SK-N-SH treated with all-trans-retinoic acid at 6 μM for 48 hours (cell line): Measurements from ENCODE around the gene ARHGAP10.

Experiments
- ATAC-seq: fragments of 200-7000 bp; cut with Tn5 transposase; 3 replicates; pipeline ENCODE4 v1.9.1; 2020; ENCODE audit warnings: mild to moderate bottlenecking, moderate library complexity
- ARNTL ChIP-seq: fragments of 450-650 bp; formaldehyde crosslinking; IDR thresholded peaks from 2 replicates; pipeline ENCODE4 v1.5.0; 2020; ENCODE audit warnings: low read depth, mild to moderate bottlenecking, moderate library complexity, borderline replicate concordance
- CREB5 ChIP-seq: fragments of 250-450 bp; sonication (Bioruptor Pico); IDR thresholded peaks from 2 replicates; pipeline ENCODE4 v1.5.1; 2020; ENCODE audit warnings: low read depth, mild to moderate bottlenecking, moderate library complexity
- CSDC2 ChIP-seq: fragments of 250-450 bp; sonication (Bioruptor Pico); IDR thresholded peaks from 2 replicates; pipeline ENCODE4 v1.5.0; 2020; ENCODE audit warnings: mild to moderate bottlenecking, moderate library complexity
- CSRNP3 ChIP-seq: fragments of 250-450 bp; sonication (Bioruptor Pico); IDR thresholded peaks from 2 replicates; pipeline ENCODE4 v1.5.1; 2021; ENCODE audit warnings: mild to moderate bottlenecking, moderate library complexity
- ESRRG ChIP-seq: fragments of 250-450 bp; sonication (Bioruptor Pico); IDR thresholded peaks from 2 replicates; pipeline ENCODE4 v1.6.1; 2021; ENCODE audit warnings: mild to moderate bottlenecking
- GLIS3 ChIP-seq: fragments of 250-450 bp; sonication (Bioruptor Pico); IDR thresholded peaks from 2 replicates; pipeline ENCODE4 v1.5.0; 2020; ENCODE audit warnings: mild to moderate bottlenecking, moderate library complexity
- ISL1 ChIP-seq: fragments of 250-450 bp; sonication (Bioruptor Pico); IDR thresholded peaks from 2 replicates; pipeline ENCODE4 v2.1.2; 2022; ENCODE audit warnings: mild to moderate bottlenecking, moderate library complexity
- OSR1 ChIP-seq: fragments of 250-450 bp; sonication (Bioruptor Pico); IDR thresholded peaks from 2 replicates; pipeline ENCODE4 v1.8.0; 2022; ENCODE audit warnings: moderate library complexity, mild to moderate bottlenecking, inconsistent platforms
- PATZ1 ChIP-seq: fragments of 250-450 bp; sonication (Bioruptor Pico); IDR thresholded peaks from 2 replicates; pipeline ENCODE4 v1.8.0; 2020; ENCODE audit warnings: mild to moderate bottlenecking, moderate library complexity, borderline replicate concordance
- POU6F1 ChIP-seq: fragments of 250-450 bp; sonication (Bioruptor Pico); IDR thresholded peaks from 2 replicates; pipeline ENCODE4 v1.8.0; 2021; ENCODE audit warnings: low read depth, mild to moderate bottlenecking, moderate library complexity, borderline replicate concordance
- PPARA ChIP-seq: fragments of 250-450 bp; sonication (Bioruptor Pico); IDR thresholded peaks from 2 replicates; pipeline ENCODE4 v1.5.0; 2020; ENCODE audit warnings: mild to moderate bottlenecking, borderline replicate concordance
- RARB ChIP-seq: fragments of 250-450 bp; sonication (Bioruptor Pico); IDR thresholded peaks from 2 replicates; pipeline ENCODE4 v1.8.0; 2021; ENCODE audit warnings: mild to moderate bottlenecking, moderate library complexity
- SNAI2 ChIP-seq: fragments of 250-450 bp; sonication (Bioruptor Pico); IDR thresholded peaks from 2 replicates; pipeline ENCODE4 v1.5.0; 2020; ENCODE audit warnings: mild to moderate bottlenecking, moderate library complexity
- TCF4 ChIP-seq: fragments of 250-450 bp; sonication (Bioruptor Pico); IDR thresholded peaks from 2 replicates; pipeline ENCODE4 v1.8.0; 2021; ENCODE audit warnings: mild to moderate bottlenecking, moderate library complexity, borderline replicate concordance
- ZC3H10 ChIP-seq: fragments of 250-450 bp; sonication (Bioruptor Pico); IDR thresholded peaks from 2 replicates; pipeline ENCODE4 v1.5.1; 2021; ENCODE audit warnings: mild to moderate bottlenecking, moderate library complexity
- ZFP30 ChIP-seq: fragments of 450-650 bp; formaldehyde crosslinking; IDR thresholded peaks from 2 replicates; pipeline ENCODE4 v1.5.0; 2022; ENCODE audit warnings: mild to moderate bottlenecking, moderate library complexity
- ZNF565 ChIP-seq: fragments of 450-650 bp; formaldehyde crosslinking; conservative IDR thresholded peaks from 2 replicates; pipeline ENCODE4 v1.5.0; 2020; ENCODE audit warnings: low read depth, mild to moderate bottlenecking, moderate library complexity
- ZNF70 ChIP-seq: fragments of 450-650 bp; formaldehyde crosslinking; IDR thresholded peaks from 2 replicates; pipeline ENCODE4 v1.5.0; 2020; ENCODE audit warnings: mild to moderate bottlenecking, moderate library complexity
- ZNF8 ChIP-seq: fragments of 450-650 bp; formaldehyde crosslinking; IDR thresholded peaks from 2 replicates; pipeline ENCODE4 v1.5.0; 2020; ENCODE audit warnings: mild to moderate bottlenecking, moderate library complexity
- TF ChIP-seq, protein P1 (sequence below): fragments of 250-450 bp; sonication (Bioruptor Pico); IDR thresholded peaks from 2 replicates; pipeline ENCODE4 v1.5.0; 2020; ENCODE audit warnings: mild to moderate bottlenecking, moderate library complexity

The ARHGAP10 gene

GRCh38 chr4:147928400-147928799, 196.5 kb downstream of the ARHGAP10 start:
- TF ChIP-seq ZFP30: no peak
- TF ChIP-seq, protein P1, sequence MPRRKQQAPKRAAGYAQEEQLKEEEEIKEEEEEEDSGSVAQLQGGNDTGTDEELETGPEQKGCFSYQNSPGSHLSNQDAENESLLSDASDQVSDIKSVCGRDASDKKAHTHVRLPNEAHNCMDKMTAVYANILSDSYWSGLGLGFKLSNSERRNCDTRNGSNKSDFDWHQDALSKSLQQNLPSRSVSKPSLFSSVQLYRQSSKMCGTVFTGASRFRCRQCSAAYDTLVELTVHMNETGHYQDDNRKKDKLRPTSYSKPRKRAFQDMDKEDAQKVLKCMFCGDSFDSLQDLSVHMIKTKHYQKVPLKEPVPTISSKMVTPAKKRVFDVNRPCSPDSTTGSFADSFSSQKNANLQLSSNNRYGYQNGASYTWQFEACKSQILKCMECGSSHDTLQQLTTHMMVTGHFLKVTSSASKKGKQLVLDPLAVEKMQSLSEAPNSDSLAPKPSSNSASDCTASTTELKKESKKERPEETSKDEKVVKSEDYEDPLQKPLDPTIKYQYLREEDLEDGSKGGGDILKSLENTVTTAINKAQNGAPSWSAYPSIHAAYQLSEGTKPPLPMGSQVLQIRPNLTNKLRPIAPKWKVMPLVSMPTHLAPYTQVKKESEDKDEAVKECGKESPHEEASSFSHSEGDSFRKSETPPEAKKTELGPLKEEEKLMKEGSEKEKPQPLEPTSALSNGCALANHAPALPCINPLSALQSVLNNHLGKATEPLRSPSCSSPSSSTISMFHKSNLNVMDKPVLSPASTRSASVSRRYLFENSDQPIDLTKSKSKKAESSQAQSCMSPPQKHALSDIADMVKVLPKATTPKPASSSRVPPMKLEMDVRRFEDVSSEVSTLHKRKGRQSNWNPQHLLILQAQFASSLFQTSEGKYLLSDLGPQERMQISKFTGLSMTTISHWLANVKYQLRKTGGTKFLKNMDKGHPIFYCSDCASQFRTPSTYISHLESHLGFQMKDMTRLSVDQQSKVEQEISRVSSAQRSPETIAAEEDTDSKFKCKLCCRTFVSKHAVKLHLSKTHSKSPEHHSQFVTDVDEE (CRISPR knock-in tag): no peak
- TF ChIP-seq CSDC2 (CRISPR knock-in tag): no peak
- TF ChIP-seq CSRNP3 (CRISPR knock-in tag): no peak
- no peak for TF ChIP-seq ZNF8 (CRISPR knock-in tag)
- TF ChIP-seq ZC3H10 (CRISPR knock-in tag): no peak
- no peak for TF ChIP-seq PATZ1
- TF ChIP-seq ISL1 (CRISPR knock-in tag): no peak
- TF ChIP-seq TCF4 (CRISPR knock-in tag): no peak
- no peak for TF ChIP-seq ZNF70 (CRISPR knock-in tag)
- TF ChIP-seq RARB: no peak
- TF ChIP-seq CREB5 (CRISPR knock-in tag): no peak
- no peak for TF ChIP-seq ARNTL (CRISPR knock-in tag)
- no peak for TF ChIP-seq POU6F1 (CRISPR knock-in tag)
- TF ChIP-seq SNAI2 (CRISPR knock-in tag): no peak
- no peak for TF ChIP-seq OSR1 (CRISPR knock-in tag)
- TF ChIP-seq, all 23 proteins: peak for 0
- no peak for ATAC-seq

GRCh38 chr4:147929746-147930145, 197.9 kb downstream of the ARHGAP10 start:
- no peak for ATAC-seq
- TF ChIP-seq ZNF565 (no peak), ARNTL (CRISPR knock-in tag) (no peak), TCF4 (CRISPR knock-in tag) (no peak), ZNF70 (CRISPR knock-in tag) (no peak), PPARA (CRISPR knock-in tag) (no peak), ESRRG (CRISPR knock-in tag) (no peak), ZC3H10 (CRISPR knock-in tag) (no peak), CREB5 (CRISPR knock-in tag) (no peak)

DNA sequence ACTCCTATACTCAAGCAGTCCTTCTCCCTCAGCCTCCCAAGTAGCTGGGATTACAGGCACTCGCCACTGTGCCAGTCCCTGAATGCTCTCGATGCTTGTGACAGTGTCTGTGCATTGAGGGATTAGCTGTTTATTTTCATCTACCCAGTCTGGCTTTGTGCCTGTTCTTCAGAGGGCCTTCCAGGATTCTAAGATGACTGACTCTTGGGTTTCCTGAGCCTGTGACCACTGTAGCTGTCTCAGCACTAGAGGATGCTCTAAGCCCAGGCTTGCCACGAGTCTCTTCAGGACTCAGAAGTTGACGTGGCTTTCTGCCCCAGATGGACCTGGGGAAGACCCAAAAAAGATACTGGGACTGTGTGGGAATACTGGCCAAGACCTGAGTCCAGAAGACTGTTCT, 201.4 kb downstream of the ARHGAP10 start:
- TF ChIP-seq CSDC2 (CRISPR knock-in tag) (no peak), ISL1 (CRISPR knock-in tag) (no peak), ARNTL (CRISPR knock-in tag) (no peak), OSR1 (CRISPR knock-in tag) (no peak), ZC3H10 (CRISPR knock-in tag) (no peak), GLIS3 (CRISPR knock-in tag) (no peak), ZNF565 (no peak), RARB (no peak), PATZ1 (no peak), CREB5 (CRISPR knock-in tag) (no peak)
- TF ChIP-seq, protein P1 (CRISPR knock-in tag): no peak
- ATAC-seq: no peak
